ENCODE results near the gene HTR2B.

DNA sequence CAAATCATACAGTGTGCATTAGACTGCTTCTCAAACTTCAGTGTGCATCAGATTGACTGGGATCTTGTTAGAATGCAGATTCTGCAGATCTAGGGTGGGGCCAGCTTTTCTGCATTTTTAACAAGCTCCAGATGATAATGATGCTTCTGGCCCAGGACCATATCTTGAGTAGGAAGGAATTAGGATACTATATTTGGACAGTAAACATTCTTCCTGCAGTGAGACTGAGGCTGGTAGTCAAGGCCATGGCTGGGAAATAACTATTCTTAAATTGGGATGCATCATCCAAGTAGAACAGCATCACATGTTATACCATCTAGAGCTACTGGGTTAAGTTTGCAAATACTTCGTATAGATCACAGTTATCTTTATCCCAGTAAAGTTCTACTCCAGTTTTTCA lies 45.2 kb upstream of the HTR2B start:
- TF ChIP-seq POLR2A (IDR thresholded peaks at IDR 0.05; ENCODE audit: low read depth, low read length): no peak
- no peak for TF ChIP-seq TAF1 (IDR thresholded peaks at IDR 0.05; ENCODE audit: low read depth, low read length)
- TF ChIP-seq POLR2AphosphoS5 (IDR thresholded peaks at IDR 0.05; ENCODE audit: low read depth, low read length): no peak
- no peak for TF ChIP-seq SPI1 (IDR thresholded peaks at IDR 0.05; ENCODE audit: low read depth, low read length)
- TF ChIP-seq POU2F2 (IDR thresholded peaks at IDR 0.05; ENCODE audit: low read depth, low read length): no peak
- no peak for TF ChIP-seq PAX5 (IDR thresholded peaks at IDR 0.05; ENCODE audit: insufficient read depth, low read length, severe bottlenecking)

Measured in GM12891 (cell line).